Vagina (tissue), 2 donors: Measurements from ENCODE around the gene LRRC45.

ENCODE experiments used
- CTCF ChIP-seq, 3 experiments: fragments of 450-650 bp in 2 of 3; fragments of 200-600 bp in 1 of 3; sonication (generic) in 1 of 3; IDR thresholded peaks; one replicate each; pipeline ENCODE4 v1.5.1; 2017 to 2019; ENCODE audit warnings: antibody characterized with exemption in 3 of 3, mild to moderate bottlenecking in 2 of 3, moderate library complexity in 2 of 3
- POLR2A ChIP-seq, 2 donors: fragments of 450-650 bp; IDR thresholded peaks; one replicate each; pipeline ENCODE4 v1.6.1; 2017; ENCODE audit warnings: antibody characterized with exemption in 2 of 2, mild to moderate bottlenecking in 2 of 2, moderate library complexity in 2 of 2
- POLR2AphosphoS5 ChIP-seq, 2 donors: sonication (generic); formaldehyde crosslinking; IDR thresholded peaks; one replicate each; pipeline ENCODE4 v1.9.0; 2017; ENCODE audit warnings: antibody characterized with exemption in 2 of 2, mild to moderate bottlenecking in 2 of 2, low read depth in 1 of 2; ENCODE audit not compliant: insufficient read depth in 1 of 2

GRCh38 chr17:82029990-82030469, 6.9 kb downstream of the LRRC45 start:
- TF ChIP-seq CTCF (IDR thresholded peaks at IDR 0.05), result no peak
- TF ChIP-seq POLR2A (IDR thresholded peaks at IDR 0.05), result no peak
- no peak for TF ChIP-seq POLR2AphosphoS5 (IDR thresholded peaks at IDR 0.05; ENCODE audit: insufficient read depth in 1 of 2, low read depth in 1 of 2)
